MV-4-11 (cell line): Measurements from ENCODE around the gene GRID1.

ENCODE experiments used
- DNase-seq: peaks from one replicate; lab custom pipeline; 2025; lab: John Stamatoyannopoulos, UW

The GRID1 gene

DNA sequence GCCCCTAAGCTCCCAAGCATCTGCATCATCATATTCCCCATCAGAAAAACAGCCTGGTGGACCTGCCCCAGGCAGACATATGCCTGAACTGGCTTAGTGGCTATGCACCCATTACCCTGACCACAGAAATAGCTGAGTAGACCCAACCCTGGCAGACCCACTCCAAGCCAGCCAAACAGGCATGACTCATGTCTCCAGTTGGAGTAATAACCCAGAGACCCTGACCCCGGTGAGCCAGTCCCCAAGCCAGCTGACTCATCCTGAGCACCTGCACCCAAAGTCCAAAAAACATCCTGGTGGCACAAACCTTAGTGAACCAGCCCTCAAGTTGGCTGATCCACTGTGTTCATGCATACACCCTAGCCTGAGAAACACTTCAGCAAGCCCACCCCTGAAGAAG is 555.9 kb downstream of the GRID1 start:
- no peak for DNase-seq

DNA sequence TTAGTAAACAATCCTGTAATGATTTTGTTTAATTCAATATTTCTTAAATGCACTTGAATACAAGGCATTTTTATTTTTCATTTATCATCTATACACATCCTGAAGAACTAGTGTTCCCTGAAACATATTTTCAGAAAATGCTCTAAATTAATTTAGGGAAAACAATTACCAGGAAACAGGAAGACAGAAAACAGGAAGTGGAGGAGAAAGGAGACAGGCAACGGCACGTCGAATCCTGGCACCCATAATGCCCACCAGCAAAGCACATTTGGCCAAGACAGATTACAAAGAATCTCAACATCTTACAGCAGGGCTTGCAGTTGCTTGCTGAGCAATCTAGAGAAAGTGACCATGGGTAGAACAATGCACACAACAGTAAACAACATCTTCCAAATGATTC is 571.1 kb downstream of the GRID1 start:
- peak; percentile 7 for DNase-seq

- no peak for DNase-seq
These were observed 572.0 kb downstream of the GRID1 start for GRCh38 chr10:85794553-85794952.

DNA sequence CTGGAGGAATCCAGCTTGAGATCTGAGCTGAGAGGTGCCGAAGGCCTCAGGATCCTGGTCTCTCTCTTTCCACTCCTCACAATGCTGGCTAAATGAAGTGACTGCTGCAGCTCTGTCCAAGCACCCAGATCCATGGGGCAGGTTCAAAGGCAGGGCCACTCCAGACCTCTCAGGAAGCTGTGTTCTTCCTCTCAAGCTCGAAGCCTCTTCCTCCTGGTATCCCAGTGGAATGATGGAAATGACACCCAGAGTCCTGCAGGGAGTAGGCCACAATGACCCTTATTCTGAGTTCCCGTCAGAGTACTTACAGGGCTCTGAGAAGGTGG is 574.1 kb downstream of the GRID1 start:
- no peak for DNase-seq

DNA sequence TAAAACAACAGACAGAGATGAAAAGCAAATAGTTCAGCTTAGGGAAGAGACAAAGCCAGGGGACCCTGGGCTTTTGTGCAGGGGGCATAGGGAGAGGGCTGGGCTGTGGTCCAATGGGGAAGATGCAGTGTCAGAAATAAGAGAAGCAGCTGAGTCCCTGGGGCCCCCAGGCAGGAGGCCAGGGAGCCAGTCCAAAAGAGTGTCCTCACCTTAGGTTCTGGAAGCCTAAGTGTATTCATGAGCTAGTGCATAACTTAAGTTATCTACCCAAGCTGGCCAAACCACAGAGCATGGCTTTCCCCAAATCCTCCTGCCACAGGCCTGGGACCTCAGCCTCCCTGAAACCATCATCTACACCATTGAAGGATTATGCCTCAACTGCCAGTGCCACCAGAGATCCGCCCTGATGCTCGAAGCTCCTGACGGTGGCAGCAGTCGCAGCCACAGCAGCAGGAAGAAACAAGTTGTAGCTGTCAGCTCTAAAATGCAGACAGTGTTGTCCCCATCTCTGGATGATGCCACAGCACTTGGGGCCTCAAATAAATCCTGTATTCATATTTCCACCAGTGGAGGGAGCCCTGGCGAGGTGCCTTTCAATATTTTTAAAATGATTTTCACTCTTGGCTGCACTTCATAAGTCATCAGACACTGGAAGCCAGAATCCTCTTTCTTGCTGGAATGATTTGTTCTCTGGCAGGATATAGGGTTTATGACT is 574.6 kb downstream of the GRID1 start:
- DNase-seq = no peak

DNA sequence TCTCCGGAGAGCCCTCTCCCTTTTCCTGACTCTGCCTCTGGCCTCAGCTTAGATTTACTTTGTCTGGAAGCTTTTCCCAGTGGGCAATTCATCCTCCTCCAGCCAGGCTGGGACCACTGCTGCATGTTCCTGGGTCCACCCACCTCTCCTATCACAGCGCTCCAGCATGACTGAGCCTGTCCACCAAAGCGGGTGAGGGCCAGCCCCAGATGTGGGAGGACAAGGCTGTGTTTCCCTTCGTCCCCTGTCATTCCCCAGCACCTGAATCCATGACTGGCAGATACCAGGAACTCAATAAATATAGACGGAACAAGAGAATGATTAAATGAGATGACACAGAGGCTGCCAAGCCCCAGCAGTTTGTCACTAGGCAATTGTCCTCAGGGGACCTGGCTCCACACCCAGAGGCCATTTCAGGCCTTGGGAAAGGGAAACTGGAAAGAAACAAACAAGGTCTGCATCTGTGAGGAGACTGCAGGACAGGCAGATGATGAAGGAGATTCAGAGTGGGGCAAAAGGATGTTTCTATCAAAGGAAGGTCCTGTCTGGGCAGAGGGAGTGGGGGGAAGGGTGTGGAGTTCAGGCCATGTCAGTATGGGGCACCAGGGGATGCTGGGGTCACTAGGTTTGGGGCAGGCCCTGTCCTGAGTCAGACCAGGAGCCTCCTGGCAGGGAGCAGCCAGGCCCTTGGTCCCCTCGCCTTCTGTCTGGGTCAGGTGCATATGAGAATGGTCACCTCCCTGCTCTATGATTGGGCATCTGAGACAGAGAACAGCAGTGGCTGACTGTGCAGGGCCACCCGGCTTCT is 576.4 kb downstream of the GRID1 start:
- DNase-seq = no peak

DNA sequence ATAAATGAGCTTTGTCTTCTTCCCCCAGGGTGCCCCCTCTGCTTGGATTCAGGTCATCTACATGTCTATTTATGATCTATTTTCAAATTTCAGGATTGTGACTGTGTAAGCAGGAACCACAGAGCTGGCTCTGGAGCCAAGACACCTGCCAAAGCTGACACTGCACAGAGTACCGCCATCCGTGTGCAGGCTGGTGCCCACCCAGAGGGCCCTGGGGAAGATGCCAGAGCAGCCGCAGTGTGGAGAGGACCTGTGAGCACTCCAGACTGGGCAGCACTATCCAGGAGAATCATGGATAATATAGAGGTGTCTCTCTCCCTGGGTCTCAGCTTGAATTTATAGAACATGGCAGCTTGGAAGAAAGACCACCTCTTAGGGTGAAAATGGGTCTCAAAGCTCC is 577.5 kb downstream of the GRID1 start:
- DNase-seq = no peak

DNA sequence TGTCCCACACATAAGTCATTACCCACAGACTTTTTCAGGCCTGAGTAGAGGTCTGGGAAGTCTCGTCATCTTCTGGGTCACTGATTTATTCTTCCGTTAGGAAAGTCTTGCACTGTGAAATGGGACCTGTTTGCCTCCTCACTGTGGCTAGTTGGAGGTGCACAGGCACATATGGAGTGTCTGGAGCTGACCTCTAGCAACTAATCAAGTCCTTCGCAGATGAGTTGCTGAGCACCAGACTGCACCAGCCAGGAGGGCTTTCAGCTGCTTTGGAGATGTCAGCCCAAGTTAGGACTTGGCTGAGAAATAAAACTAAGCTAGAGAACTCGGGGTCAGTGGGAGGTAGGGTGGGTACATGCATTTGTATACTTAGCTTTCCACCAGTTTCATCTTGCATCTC is 578.0 kb downstream of the GRID1 start:
- DNase-seq = no peak

DNA sequence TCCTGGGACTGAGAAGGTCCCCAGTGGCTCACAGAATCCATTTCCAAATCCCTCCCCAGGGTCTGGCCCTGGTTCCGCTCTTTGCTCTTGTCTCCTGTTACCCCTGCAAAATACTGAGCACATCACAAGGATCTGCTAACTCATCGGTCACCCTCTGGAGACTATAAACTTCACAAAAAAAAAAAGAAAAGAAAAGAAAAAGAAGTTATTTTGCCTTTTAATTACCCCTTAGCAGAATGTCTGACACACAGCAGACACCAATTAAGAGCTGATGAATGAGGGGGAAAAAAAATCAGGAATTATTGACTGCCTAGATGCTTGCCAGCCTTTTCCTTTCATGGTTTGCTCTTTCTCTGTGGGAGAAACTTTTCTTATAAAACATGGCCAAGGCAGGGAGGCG is 578.7 kb downstream of the GRID1 start:
- no peak for DNase-seq

- no peak for DNase-seq
These were observed 579.2 kb downstream of the GRID1 start for GRCh38 chr10:85787393-85787792.

GRCh38 chr10:85786401-85786899 is 580.1 kb downstream of the GRID1 start:
- no peak for DNase-seq

DNA sequence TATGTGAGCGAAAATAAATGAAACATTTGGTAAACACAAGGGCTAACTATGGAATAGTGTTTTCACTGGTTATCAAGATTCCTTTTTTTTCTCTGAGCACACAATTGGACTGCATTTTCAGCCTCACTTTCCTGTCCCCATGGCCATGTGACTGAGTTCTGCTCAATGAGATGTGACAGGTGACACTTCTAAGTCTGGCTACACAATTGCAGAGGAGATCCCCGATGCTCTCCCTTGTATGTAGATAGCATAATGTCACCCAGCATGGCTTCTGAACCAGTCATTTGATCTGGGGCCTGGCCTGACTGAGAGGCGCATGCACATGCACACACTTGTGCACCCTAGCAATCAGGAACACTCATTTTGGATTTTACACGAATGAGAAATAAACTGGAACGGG is 581.8 kb downstream of the GRID1 start:
- DNase-seq = no peak

- no peak for DNase-seq
These were observed 585.2 kb downstream of the GRID1 start for GRCh38 chr10:85781404-85781803.

GRCh38 chr10:85778074-85778473 is 588.5 kb downstream of the GRID1 start:
- no peak for DNase-seq

GRCh38 chr10:85767891-85768290 is 598.7 kb downstream of the GRID1 start:
- no peak for DNase-seq

DNA sequence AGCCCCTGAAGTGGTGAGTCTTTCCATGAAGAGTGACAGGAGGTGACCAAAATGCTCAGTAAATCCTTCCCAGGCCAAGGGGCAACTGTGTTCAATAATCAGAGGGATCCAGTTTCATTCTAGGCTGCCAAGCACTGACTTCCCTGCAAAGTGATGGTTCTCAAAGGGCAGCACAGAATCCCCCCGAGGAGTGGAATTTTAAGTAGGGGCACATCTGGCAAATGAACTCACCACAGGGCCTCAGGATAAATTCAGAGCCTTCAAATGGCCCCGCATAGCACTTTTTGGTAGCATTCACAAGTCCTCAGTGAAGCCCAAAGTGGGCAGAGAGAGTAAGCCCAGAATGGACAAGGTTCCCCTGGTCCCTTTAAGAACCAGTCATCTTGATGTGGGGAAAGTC is 602.5 kb downstream of the GRID1 start:
- DNase-seq = no peak

DNA sequence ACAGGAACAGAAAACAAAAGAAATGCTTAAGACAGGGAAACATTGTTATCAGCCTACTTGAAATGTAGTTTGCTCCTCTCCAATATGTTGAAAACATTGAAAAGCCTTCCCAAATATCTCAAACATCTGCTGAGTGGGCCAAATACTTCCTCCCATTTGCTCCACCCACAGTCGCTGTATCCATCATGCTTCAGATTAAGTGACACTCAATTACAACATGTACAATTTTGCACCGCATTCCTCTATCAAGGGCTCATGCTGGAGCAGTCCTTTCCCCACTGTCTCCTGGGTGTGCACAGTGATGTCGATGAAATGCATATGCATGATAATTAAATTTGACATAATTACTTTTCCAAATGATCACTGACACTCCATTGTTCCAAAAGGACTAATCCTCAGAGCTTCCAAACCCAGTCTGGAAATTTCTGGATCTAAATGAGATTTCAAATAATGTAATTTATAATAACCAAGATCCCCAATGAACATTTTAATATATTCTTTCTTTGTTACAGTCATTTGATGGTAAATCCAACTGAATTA is 604.6 kb downstream of the GRID1 start:
- no peak for DNase-seq

GRCh38 chr10:85741626-85742300 is 624.8 kb downstream of the GRID1 start:
- no peak for DNase-seq

DNA sequence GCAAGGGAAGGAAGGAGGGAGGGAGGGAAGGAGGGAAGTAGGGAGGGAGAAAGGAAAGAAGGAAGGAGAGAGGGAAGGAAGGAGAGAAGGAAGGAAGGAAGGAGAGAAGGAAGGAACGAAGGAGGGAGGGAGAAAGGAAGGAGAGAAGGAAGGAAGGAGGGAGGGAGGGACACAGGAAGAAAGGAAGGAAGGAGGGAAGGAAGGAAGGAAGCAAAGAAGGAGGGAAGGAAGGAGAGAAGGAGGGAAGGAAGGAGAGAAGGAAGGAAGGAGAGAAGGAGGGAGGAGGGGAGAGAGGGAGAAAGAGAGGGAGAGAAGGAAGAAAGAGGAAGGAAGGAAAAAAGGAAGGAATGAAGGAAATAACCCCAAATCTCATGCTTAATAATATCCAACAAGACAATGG is 630.6 kb downstream of the GRID1 start:
- no peak for DNase-seq

- no peak for DNase-seq
These were observed 631.8 kb downstream of the GRID1 start for GRCh38 chr10:85734791-85735190.

DNA sequence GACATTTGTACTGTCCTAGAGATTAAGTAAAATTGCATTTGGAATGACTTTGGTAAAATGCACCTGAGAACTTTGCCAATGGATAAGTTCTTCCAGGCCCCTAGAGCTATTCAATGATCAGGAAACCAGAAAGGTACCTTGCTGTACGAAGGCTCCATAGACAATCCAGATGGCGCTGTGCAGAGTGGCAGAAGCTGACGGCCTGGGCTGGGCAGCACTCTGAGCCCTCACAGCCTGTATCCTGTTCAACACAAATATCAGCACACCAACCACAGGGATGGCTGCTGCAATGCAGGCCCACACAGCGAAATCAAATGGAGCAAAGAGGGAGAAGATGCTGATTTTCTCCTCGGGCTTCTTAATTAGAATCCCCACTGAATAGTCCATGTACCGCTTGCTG is 642.4 kb downstream of the GRID1 start:
- DNase-seq = no peak

DNA sequence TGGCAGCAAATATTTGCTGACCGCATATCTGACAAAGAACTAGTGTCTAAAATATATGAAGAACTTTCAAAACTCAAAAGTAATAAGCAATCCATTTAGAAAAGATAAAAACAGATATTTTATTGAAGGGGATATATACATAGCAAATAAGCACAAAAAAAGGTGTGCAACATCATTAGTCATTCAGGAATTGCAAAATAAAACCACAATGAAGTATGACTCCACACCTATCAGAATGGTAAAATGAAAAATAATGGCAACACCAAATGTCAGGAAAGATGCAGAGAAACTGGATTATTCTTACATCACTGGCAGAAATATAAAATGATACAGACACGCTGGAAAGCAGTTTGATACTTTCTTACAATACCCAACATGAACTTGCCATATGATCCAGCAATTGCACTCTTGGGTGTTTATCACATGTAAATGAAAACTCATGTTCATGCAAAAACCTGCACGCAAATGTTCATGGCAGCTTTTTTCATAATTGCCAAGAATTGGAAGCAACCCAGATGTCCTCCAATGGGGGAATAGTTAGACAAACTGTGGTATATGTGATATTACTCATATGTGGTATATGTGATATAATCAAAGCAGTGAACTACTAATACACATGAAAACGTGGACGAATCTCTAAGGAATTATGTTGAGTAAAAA is 645.5 kb downstream of the GRID1 start:
- no peak for DNase-seq
